Endothelial cell of umbilical vein (primary cell): ENCODE data around the gene TRPM3. TPM values are rescaled to one million over a fixed set of nuclear protein-coding genes. Genes with fewer than 3 reads are reported as not detected.

Source experiments
- BruUV-seq: library from RNA; stranded (reverse); fragments of 400-500 nt; replicated peaks from 2 replicates; lab custom pipeline; 2021; lab: Mats Ljungman, UMichigan
- CTCF ChIA-PET: fragments of 300-600, 350-600 bp; sonication (Branson Sonifier 250); formaldehyde crosslinking; loops from one replicate; lab custom pipeline; 2021; ENCODE audit warnings: antibody characterized with exemption, inconsistent platforms; lab: Charles Lee
- POLR2A ChIA-PET: fragments of 300-600, 350-600 bp; sonication (Branson Sonifier 250); formaldehyde crosslinking; loops from one replicate; lab custom pipeline; 2021; ENCODE audit warnings: antibody characterized with exemption, inconsistent platforms; lab: Charles Lee
- DNase-seq: peaks from one replicate; pipeline ENCODE4 v3.0.0-alpha.2; 2011; ENCODE audit warnings: low read depth, low spot score
- FAIRE-seq: peaks from 2 replicates; lab custom pipeline; 2011; peaks lifted over from hg19 to GRCh38; lab: Jason Lieb, UNC
- H2AFZ ChIP-seq: 2 replicates; pipeline ENCODE4 v1.6.0; 2012; ENCODE audit warnings: low read depth, low read length, control low read depth, inconsistent platforms
- H3K27ac ChIP-seq: 2 replicates; pipeline ENCODE4 v1.5.1; 2011; ENCODE audit warnings: low read depth, mild to moderate bottlenecking, control low read depth, low read length, moderate library complexity; ENCODE audit not compliant: insufficient read depth
- H3K27me3 ChIP-seq, 2 experiments: 2 replicates each; pipeline versions ENCODE4 v1.6.0 to v1.6.1; 2011; ENCODE audit warnings: low read length in 2 of 2, mixed read lengths in 1 of 2; ENCODE audit not compliant: control insufficient read depth in 2 of 2, insufficient read depth in 2 of 2
- H3K36me3 ChIP-seq, 2 experiments: 2 replicates in 1 of 2; 3 replicates in 1 of 2; pipeline ENCODE4 v1.5.1; 2011; ENCODE audit warnings: low read length in 2 of 2, mild to moderate bottlenecking in 1 of 2, moderate library complexity in 1 of 2; ENCODE audit not compliant: control insufficient read depth in 2 of 2, insufficient read depth in 2 of 2; ENCODE audit errors: extremely low read depth in 1 of 2
- H3K4me1 ChIP-seq: 3 replicates; pipeline ENCODE4 v1.5.1; 2011; ENCODE audit warnings: mild to moderate bottlenecking, low read length; ENCODE audit not compliant: control insufficient read depth, insufficient read depth; ENCODE audit errors: extremely low read depth
- H3K4me2 ChIP-seq: 2 replicates; pipeline ENCODE4 v1.6.1; 2011; ENCODE audit warnings: low read length, control low read depth, mixed read lengths; ENCODE audit not compliant: insufficient read depth
- H3K4me3 ChIP-seq, 3 experiments: fragments of 200-600 bp in 1 of 3; sonication (generic), shearing (Covaris generic) in 1 of 3; replicated peaks in 1 of 3; 2 replicates each; pipeline ENCODE4 v1.5.1; 2011 to 2016; ENCODE audit warnings: control low read depth in 3 of 3, low read length in 3 of 3, mild to moderate bottlenecking in 2 of 3, inconsistent platforms in 1 of 3, low read depth in 1 of 3, moderate library complexity in 1 of 3; ENCODE audit not compliant: insufficient read depth in 1 of 3
- H3K79me2 ChIP-seq: 2 replicates; pipeline ENCODE4 v1.6.0; 2012; ENCODE audit warnings: low read length, inconsistent platforms; ENCODE audit not compliant: control insufficient read depth, insufficient read depth
- H3K9ac ChIP-seq: replicated peaks from 2 replicates; pipeline ENCODE3; 2011; ENCODE audit warnings: low read length, control low read depth; ENCODE audit not compliant: insufficient read depth; ENCODE audit errors: extremely low read depth
- H3K9me1 ChIP-seq: replicated peaks from 3 replicates; pipeline ENCODE4 v1.6.0; 2011; ENCODE audit warnings: mild to moderate bottlenecking, low read length; ENCODE audit not compliant: control insufficient read depth, insufficient read depth; ENCODE audit errors: extremely low read depth
- H3K9me3 ChIP-seq: replicated peaks from 2 replicates; pipeline ENCODE4 v1.5.1; 2012; ENCODE audit warnings: low read length, inconsistent platforms; ENCODE audit not compliant: control insufficient read depth, insufficient read depth
- H4K20me1 ChIP-seq: replicated peaks from 2 replicates; pipeline ENCODE3; 2011; ENCODE audit warnings: mild to moderate bottlenecking, low read length; ENCODE audit not compliant: control insufficient read depth, insufficient read depth; ENCODE audit errors: extremely low read depth
- EZH2 ChIP-seq: IDR thresholded peaks from 2 replicates; pipeline ENCODE4 v1.6.1; 2012; ENCODE audit warnings: borderline replicate concordance, low read depth, mild to moderate bottlenecking, moderate library complexity, low read length, inconsistent platforms; ENCODE audit not compliant: severe bottlenecking
- FOS ChIP-seq: IDR thresholded peaks from 2 replicates; pipeline ENCODE4 v1.6.1; 2011; ENCODE audit warnings: mild to moderate bottlenecking, low read length, moderate library complexity, borderline replicate concordance; ENCODE audit not compliant: insufficient read depth
- GATA2 ChIP-seq: IDR thresholded peaks from 2 replicates; pipeline ENCODE4 v1.7.0; 2011; ENCODE audit warnings: low read depth, mild to moderate bottlenecking, moderate library complexity, mixed read lengths, low read length; ENCODE audit not compliant: insufficient read length, insufficient read depth
- JUN ChIP-seq: IDR thresholded peaks from 2 replicates; pipeline ENCODE4 v1.6.1; 2011; ENCODE audit warnings: borderline replicate concordance, low read depth; ENCODE audit not compliant: insufficient read length, insufficient read depth
- MYC ChIP-seq: IDR thresholded peaks from one replicate; pipeline ENCODE4 v1.6.1; 2011; ENCODE audit warnings: mild to moderate bottlenecking, low read depth, low read length
- POLR2AphosphoS5 ChIP-seq: IDR thresholded peaks from 2 replicates; pipeline ENCODE4 v1.6.1; 2012; ENCODE audit warnings: low read depth, mild to moderate bottlenecking, control low read depth, low read length, moderate library complexity; ENCODE audit not compliant: insufficient read depth
- dilution Hi-C: fragments of 300-500 bp; cut with MboI; formaldehyde crosslinking; loops from one replicate; pipeline ENCODE4 v1.15.0; 2019; ENCODE audit warnings: low sequenced_read_pairs; ENCODE audit not compliant: extremely low pct_ligation_motif_present
- intact Hi-C: fragments of 100-400 bp; cut with micrococcal nuclease; formaldehyde crosslinking; loops from one replicate; pipeline ENCODE4 v1.10.0; 2022
- polyA plus RNA-seq, 4 experiments: library from polyadenylated mRNA; depleted of rRNA in 3 of 4; stranded (reverse) in 3 of 4; unstranded in 1 of 4; fragments of >200 nt; gene quantifications; 2 replicates each; pipeline versions ENCODE4 v1.2.1 to v1.2.3, GENCODE V29; 2011 to 2012; ENCODE audit warnings: missing spikeins in 1 of 4
- total RNA-seq: library from RNA; stranded (reverse); gene quantifications from 2 replicates; pipeline ENCODE4 v1.2.3, GENCODE V29; 2021
- TF ChIP-seq, protein P1 (sequence below): IDR thresholded peaks from 2 replicates; pipeline ENCODE4 v1.6.1; 2011; ENCODE audit not compliant: insufficient read depth, insufficient read length
- TF ChIP-seq, protein P2 (sequence below), 2 donors: IDR thresholded peaks; 1 replicate in 1 of 2; 2 replicates in 1 of 2; pipeline ENCODE4 v1.5.1; 2011; ENCODE audit warnings: low read length in 2 of 2, mild to moderate bottlenecking in 2 of 2, moderate library complexity in 2 of 2, control low read depth in 1 of 2, inconsistent platforms in 1 of 2, low read depth in 1 of 2; ENCODE audit not compliant: insufficient read depth in 1 of 2; ENCODE audit errors: extremely low read depth in 1 of 2

The TRPM3 gene
- total and polyA plus RNA-seq, 2 donors (not counting 3 experiments of a cell fraction or from before 2014, with no cell fraction given): 0.17 to 0.33 TPM

DNA sequence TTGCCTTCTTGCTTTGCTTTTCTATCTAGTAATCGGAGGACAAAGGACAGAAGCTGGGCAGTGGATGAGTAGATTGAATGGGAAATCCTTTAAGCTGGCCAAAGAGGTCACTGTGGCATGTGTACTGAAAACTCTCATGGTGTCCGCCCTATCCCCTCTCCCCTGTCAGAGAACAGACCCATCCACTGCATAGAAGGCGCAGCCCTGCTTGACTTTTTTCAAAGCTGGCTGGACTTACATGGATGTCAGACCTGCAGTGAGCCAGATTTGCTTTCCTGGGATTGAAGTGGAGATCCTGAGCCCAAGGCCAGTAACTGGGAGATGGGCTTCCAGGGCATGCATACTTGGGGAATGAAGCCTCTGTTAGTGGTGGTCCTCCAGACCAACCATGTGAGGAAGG, 329.5 kb downstream of the TRPM3 start:
- Histone ChIP-seq H3K9ac (no peak overlapping the region), H3K36me3 (no peaks in the 10 kb centered on the region), H2AFZ (no peak overlapping the region), H3K27me3 (no peaks in the 10 kb centered on the region), H3K9me1 (no peaks in the 10 kb centered on the region), H3K4me3 (no peak overlapping the region), H3K4me2 (no peak overlapping the region), H3K9me3 (no peaks in the 10 kb centered on the region), H3K4me1 (no peaks in the 10 kb centered on the region), H3K79me2 (no peaks in the 10 kb centered on the region), H4K20me1 (no peaks in the 10 kb centered on the region), H3K27ac (no peak overlapping the region)
- FAIRE-seq (no peak), DNase-seq (no peak)
- TF ChIP-seq GATA2 (no peak), FOS (no peak), EZH2 (no peak), POLR2AphosphoS5 (no peak), MYC (no peak), JUN (no peak)
- TF ChIP-seq, protein P1, sequence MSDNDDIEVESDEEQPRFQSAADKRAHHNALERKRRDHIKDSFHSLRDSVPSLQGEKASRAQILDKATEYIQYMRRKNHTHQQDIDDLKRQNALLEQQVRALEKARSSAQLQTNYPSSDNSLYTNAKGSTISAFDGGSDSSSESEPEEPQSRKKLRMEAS: no peak
- TF ChIP-seq, protein P2, sequence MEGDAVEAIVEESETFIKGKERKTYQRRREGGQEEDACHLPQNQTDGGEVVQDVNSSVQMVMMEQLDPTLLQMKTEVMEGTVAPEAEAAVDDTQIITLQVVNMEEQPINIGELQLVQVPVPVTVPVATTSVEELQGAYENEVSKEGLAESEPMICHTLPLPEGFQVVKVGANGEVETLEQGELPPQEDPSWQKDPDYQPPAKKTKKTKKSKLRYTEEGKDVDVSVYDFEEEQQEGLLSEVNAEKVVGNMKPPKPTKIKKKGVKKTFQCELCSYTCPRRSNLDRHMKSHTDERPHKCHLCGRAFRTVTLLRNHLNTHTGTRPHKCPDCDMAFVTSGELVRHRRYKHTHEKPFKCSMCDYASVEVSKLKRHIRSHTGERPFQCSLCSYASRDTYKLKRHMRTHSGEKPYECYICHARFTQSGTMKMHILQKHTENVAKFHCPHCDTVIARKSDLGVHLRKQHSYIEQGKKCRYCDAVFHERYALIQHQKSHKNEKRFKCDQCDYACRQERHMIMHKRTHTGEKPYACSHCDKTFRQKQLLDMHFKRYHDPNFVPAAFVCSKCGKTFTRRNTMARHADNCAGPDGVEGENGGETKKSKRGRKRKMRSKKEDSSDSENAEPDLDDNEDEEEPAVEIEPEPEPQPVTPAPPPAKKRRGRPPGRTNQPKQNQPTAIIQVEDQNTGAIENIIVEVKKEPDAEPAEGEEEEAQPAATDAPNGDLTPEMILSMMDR (IDR thresholded peaks at IDR 0.05; ENCODE audit: extremely low read depth in 1 of 2, insufficient read depth in 1 of 2, low read depth in 1 of 2, low read length in 2 of 2): no peak
- dilution Hi-C loops: no loop called here
- POLR2A ChIA-PET: no interaction called here
- CTCF ChIA-PET: interaction anchor here (0.8 kb wide), 1 partner anchor 152 kb away, joined by 3 read pairs; no protein-coding TSS in a partner anchor
- BruUV-seq: no TSS peak
- intact Hi-C loops: no loop called here
